Bronchial smooth muscle cell (primary cell): ENCODE results near the gene TTYH3. TPM values are rescaled to one million over a fixed set of nuclear protein-coding genes. Genes with fewer than 3 reads are reported as not detected.

ENCODE experiments used
- total RNA-seq: library from RNA; depleted of rRNA; stranded (reverse); fragments of >200 nt; gene quantifications from 2 replicates; pipeline ENCODE4 v1.2.1, GENCODE V29; 2014

Gene TTYH3, protein sequence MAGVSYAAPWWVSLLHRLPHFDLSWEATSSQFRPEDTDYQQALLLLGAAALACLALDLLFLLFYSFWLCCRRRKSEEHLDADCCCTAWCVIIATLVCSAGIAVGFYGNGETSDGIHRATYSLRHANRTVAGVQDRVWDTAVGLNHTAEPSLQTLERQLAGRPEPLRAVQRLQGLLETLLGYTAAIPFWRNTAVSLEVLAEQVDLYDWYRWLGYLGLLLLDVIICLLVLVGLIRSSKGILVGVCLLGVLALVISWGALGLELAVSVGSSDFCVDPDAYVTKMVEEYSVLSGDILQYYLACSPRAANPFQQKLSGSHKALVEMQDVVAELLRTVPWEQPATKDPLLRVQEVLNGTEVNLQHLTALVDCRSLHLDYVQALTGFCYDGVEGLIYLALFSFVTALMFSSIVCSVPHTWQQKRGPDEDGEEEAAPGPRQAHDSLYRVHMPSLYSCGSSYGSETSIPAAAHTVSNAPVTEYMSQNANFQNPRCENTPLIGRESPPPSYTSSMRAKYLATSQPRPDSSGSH
- total RNA-seq: 27.9 and 37.3 TPM in 2 replicates

DNA sequence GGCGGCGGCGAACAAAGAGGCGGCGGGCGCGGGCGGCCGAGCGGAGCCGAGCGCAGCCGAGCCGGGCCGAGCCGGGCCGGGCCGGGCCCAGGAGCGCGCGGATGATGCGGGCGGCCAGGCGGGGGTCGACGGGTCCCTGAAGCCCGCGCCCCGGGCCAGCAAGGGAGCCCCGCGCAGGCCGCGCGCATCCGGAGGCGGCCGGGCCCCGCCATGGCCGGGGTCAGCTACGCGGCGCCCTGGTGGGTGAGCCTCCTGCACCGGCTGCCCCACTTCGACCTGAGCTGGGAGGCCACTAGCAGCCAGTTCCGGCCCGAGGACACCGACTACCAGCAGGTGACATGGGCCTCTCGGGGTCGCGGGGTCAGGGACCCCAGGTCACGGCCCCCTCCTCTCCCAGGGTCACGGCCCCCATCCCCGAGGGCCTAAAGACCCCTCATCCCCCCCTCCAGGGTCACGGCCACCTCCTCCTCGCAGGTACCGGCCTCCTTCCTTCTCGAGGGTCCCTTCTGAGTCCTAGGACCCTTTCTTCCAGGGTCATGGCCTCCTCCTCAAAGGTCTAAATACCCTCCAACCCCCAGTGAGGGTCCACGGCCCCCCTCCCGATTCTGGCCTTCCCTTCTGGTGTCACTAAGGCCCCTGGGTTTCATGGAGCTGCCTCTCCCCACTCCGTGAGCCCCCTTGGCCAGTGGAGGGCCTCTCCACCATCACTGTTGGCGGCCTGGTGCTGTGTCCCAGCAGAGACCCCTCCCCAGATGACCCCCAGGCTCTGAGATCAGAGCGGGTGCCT, at the start of gene TTYH3:
TTYH3 (plus strand) TSS at position 41 of the 787 bp plus-strand sequence; CDS start at position 211, 170 bp downstream.

DNA sequence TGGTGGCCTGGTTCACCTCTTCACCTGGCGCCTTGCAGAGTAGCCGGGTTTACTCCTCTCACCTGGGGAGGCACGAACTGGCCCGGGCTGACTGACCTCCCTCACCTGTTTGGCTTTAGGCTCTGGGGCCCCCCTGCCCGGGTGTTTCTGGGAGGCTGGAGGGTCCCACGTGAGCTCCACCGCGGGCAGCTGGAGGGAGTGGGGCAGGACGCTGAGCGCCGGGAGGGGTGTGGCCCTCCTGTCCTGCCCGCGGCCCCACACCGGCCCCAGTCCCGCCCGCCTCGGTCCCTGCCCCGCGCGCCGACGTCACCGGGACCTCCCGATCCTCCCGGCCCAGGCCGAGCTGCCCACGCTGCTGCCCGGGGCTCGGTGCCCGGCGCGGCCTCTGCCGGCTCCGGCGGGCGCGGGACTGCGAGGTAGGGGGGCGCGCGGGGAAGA, 56.1 kb downstream of the TTYH3 start, which contains the start of gene AMZ1:
AMZ1 (plus strand) TSS at position 322 of the 438 bp plus-strand sequence. CDS start 12,250 bp downstream, outside the sequence.

Other genes with a start within 250 kb of the TTYH3 start
- 2.7 and 4.1 TPM in 2 replicates for gene CHST12, start 228.4 kb upstream of the TTYH3 start, total RNA-seq
- gene GRIFIN, start 155.6 kb upstream of the TTYH3 start, total RNA-seq: not detected in 2 replicates
- 1.4 and 1.6 TPM in 2 replicates for gene LFNG, start 112.2 kb upstream of the TTYH3 start, total RNA-seq
- gene BRAT1, start 76.5 kb upstream of the TTYH3 start, total RNA-seq: 16.8 and 17.7 TPM in 2 replicates
- 9.0 and 10.4 TPM in 2 replicates for gene IQCE, start 73.0 kb upstream of the TTYH3 start, total RNA-seq
- 0.32 and 0.43 TPM in 2 replicates for gene AMZ1, start 56.2 kb downstream of the TTYH3 start, total RNA-seq
- 16.5 and 37.0 TPM in 2 replicates for gene GNA12, start 212.3 kb downstream of the TTYH3 start, total RNA-seq